Keratinocyte (primary cell): Measurements from ENCODE around the gene SRF. TPM values are rescaled to one million over a fixed set of nuclear protein-coding genes. Genes with fewer than 3 reads are reported as not detected.

ENCODE experiments used
- DNase-seq: peaks from one replicate; pipeline ENCODE4 v3.0.0-alpha.2; 2011; ENCODE audit warnings: low read depth, missing footprints, low spot score
- FAIRE-seq: peaks from 2 replicates; lab custom pipeline; 2011; peaks lifted over from hg19 to GRCh38; lab: Jason Lieb, UNC
- H2AFZ ChIP-seq: 2 replicates; pipeline ENCODE4 v1.6.0; 2012; ENCODE audit warnings: low read length, control low read depth, inconsistent platforms; ENCODE audit not compliant: control insufficient read depth
- H3K27ac ChIP-seq: 2 replicates; pipeline ENCODE4 v1.5.1; 2011; ENCODE audit warnings: low read length; ENCODE audit not compliant: control insufficient read depth, insufficient read depth
- H3K27me3 ChIP-seq: 3 replicates; pipeline ENCODE4 v1.6.0; 2011; ENCODE audit warnings: low read length; ENCODE audit not compliant: control insufficient read depth, insufficient read depth; ENCODE audit errors: extremely low read depth
- H3K36me3 ChIP-seq, 2 experiments: 2 replicates in 1 of 2; 3 replicates in 1 of 2; pipeline ENCODE4 v1.5.1; 2011; ENCODE audit warnings: low read length in 2 of 2, mild to moderate bottlenecking in 1 of 2; ENCODE audit not compliant: control insufficient read depth in 2 of 2, insufficient read depth in 2 of 2; ENCODE audit errors: extremely low read depth in 1 of 2
- H3K4me1 ChIP-seq: 3 replicates; pipeline ENCODE4 v1.5.1; 2011; ENCODE audit warnings: low read length; ENCODE audit not compliant: control insufficient read depth, insufficient read depth; ENCODE audit errors: extremely low read depth
- H3K4me2 ChIP-seq: 3 replicates; pipeline ENCODE4 v1.6.0; 2011; ENCODE audit warnings: low read depth, low read length; ENCODE audit not compliant: control insufficient read depth, insufficient read depth; ENCODE audit errors: extremely low read depth
- H3K4me3 ChIP-seq, 3 experiments: fragments of 200-600 bp in 1 of 3; sonication (generic) in 1 of 3; 2 replicates in 2 of 3; 3 replicates in 1 of 3; pipeline ENCODE4 v1.5.1; 2011 to 2016; ENCODE audit warnings: low read length in 3 of 3, mild to moderate bottlenecking in 3 of 3, control low read depth in 2 of 3, inconsistent platforms in 1 of 3, low read depth in 1 of 3, mixed read lengths in 1 of 3, mixed run types in 1 of 3, moderate library complexity in 1 of 3; ENCODE audit not compliant: control insufficient read depth in 2 of 3, insufficient read depth in 2 of 3; ENCODE audit errors: extremely low read depth in 1 of 3
- H3K79me2 ChIP-seq: 2 replicates; pipeline ENCODE4 v1.6.0; 2012; ENCODE audit warnings: low read length; ENCODE audit not compliant: control insufficient read depth, insufficient read depth
- H3K9ac ChIP-seq: 3 replicates; pipeline ENCODE4 v1.6.0; 2011; ENCODE audit warnings: low read length; ENCODE audit not compliant: control insufficient read depth, insufficient read depth; ENCODE audit errors: extremely low read depth
- H3K9me1 ChIP-seq: 3 replicates; pipeline ENCODE4 v1.6.0; 2011; ENCODE audit warnings: low read length; ENCODE audit not compliant: control insufficient read depth, insufficient read depth; ENCODE audit errors: extremely low read depth
- H3K9me3 ChIP-seq: 2 replicates; pipeline ENCODE4 v1.5.1; 2012; ENCODE audit warnings: low read depth, low read length; ENCODE audit not compliant: control insufficient read depth
- H4K20me1 ChIP-seq: 3 replicates; pipeline ENCODE4 v1.6.0; 2011; ENCODE audit warnings: low read length; ENCODE audit not compliant: control insufficient read depth, insufficient read depth; ENCODE audit errors: extremely low read depth
- CTCF ChIP-seq, 3 experiments: IDR thresholded peaks in 1 of 3; conservative IDR thresholded peaks in 1 of 3; optimal IDR thresholded peaks in 1 of 3; 2 replicates in 2 of 3; 3 replicates in 1 of 3; pipeline versions ENCODE3 to v1.5.1; 2011; ENCODE audit warnings: low read length in 3 of 3, mild to moderate bottlenecking in 3 of 3, moderate library complexity in 2 of 3, control low read depth in 1 of 3, inconsistent platforms in 1 of 3; ENCODE audit not compliant: insufficient read depth in 2 of 3; ENCODE audit errors: extremely low read depth in 1 of 3
- EZH2 ChIP-seq: IDR thresholded peaks from one replicate; pipeline ENCODE4 v1.6.1; 2012; ENCODE audit warnings: inconsistent platforms, mild to moderate bottlenecking, low read length, moderate library complexity
- dilution Hi-C: fragments of 300-500 bp; cut with MboI; formaldehyde crosslinking; loops from one replicate; pipeline ENCODE4 v1.7.0; 2020; ENCODE audit warnings: low sequenced_read_pairs; ENCODE audit not compliant: extremely low pct_ligation_motif_present
- polyA plus RNA-seq, 5 experiments: library from polyadenylated mRNA; depleted of rRNA in 3 of 5; stranded (reverse) in 3 of 5; stranded (forward) in 1 of 5; unstranded in 1 of 5; fragments of >200 nt; gene quantifications; 1 replicate in 1 of 5; 2 replicates in 3 of 5; 3 replicates in 1 of 5; pipeline versions ENCODE4 v1.2.1 to v1.2.3, GENCODE V29; 2011 to 2012; ENCODE audit warnings: missing spikeins in 2 of 5, low read depth in 1 of 5, low replicate concordance in 1 of 5

SRF gene
- polyA plus RNA-seq, 1 donor (not counting 4 experiments of a cell fraction or from before 2014, with no cell fraction given), result 28.5 TPM

- Histone ChIP-seq H4K20me1 (no peaks in the 10 kb centered on the region), H3K4me2 (no peak overlapping the region), H3K79me2 (no peaks in the 10 kb centered on the region), H3K27ac (no peak overlapping the region), H3K9me3 (no peaks in the 10 kb centered on the region), H2AFZ (no peak overlapping the region), H3K9ac (no peak overlapping the region), H3K4me3 (no peak overlapping the region), H3K36me3 (peaks cover 14 to 33% of the 10 kb centered on the region in 2 experiments), H3K9me1 (no peaks in the 10 kb centered on the region), H3K27me3 (no peaks in the 10 kb centered on the region), H3K4me1 (peaks cover 27% of the 10 kb centered on the region)
- DNase-seq, result no peak
- FAIRE-seq, result no peak
- TF ChIP-seq CTCF (optimal IDR thresholded peaks at IDR 0.05 in 1 of 3, IDR thresholded peaks at IDR 0.05 in 1 of 3, conservative IDR thresholded peaks at IDR 0.05 in 1 of 3; ENCODE audit: extremely low read depth in 1 of 3, insufficient read depth in 2 of 3, low read length in 3 of 3) (no peak), EZH2 (no peak)
- dilution Hi-C loops, result no loop called here
Measured at GRCh38 chr6:43147691-43148477, 23.2 kb upstream of the SRF start.

- Histone ChIP-seq H3K9me3 (no peaks in the 10 kb centered on the region), H3K27ac (no peak overlapping the region), H4K20me1 (no peaks in the 10 kb centered on the region), H3K9me1 (no peaks in the 10 kb centered on the region), H3K36me3 (peaks cover 17 to 31% of the 10 kb centered on the region in 2 experiments), H3K9ac (no peak overlapping the region), H3K27me3 (no peaks in the 10 kb centered on the region), H2AFZ (no peak overlapping the region), H3K4me2 (no peak overlapping the region), H3K4me3 (no peak overlapping the region), H3K4me1 (peaks cover 14% of the 10 kb centered on the region), H3K79me2 (no peaks in the 10 kb centered on the region)
- TF ChIP-seq EZH2 (no peak), CTCF (optimal IDR thresholded peaks at IDR 0.05 in 1 of 3, IDR thresholded peaks at IDR 0.05 in 1 of 3, conservative IDR thresholded peaks at IDR 0.05 in 1 of 3; ENCODE audit: extremely low read depth in 1 of 3, insufficient read depth in 2 of 3, low read length in 3 of 3) (no peak)
- no peak for DNase-seq
- dilution Hi-C loops, result no loop called here
- FAIRE-seq, result no peak
Measured at GRCh38 chr6:43149265-43149664, 21.8 kb upstream of the SRF start.
